Sigmoid colon (tissue), 4 donors: Measurements from ENCODE around the gene ZBED2.

Experiments used
- EP300 ChIP-seq, 4 donors: sonication (generic); formaldehyde crosslinking; IDR thresholded peaks; one replicate each; pipeline ENCODE4 v1.6.1; 2017; ENCODE audit warnings: antibody characterized with exemption in 4 of 4
- POLR2A ChIP-seq, 2 donors: fragments of 450-650 bp; IDR thresholded peaks; one replicate each; pipeline ENCODE4 v1.6.1; 2016; ENCODE audit warnings: antibody characterized with exemption in 2 of 2, mild to moderate bottlenecking in 2 of 2, moderate library complexity in 2 of 2
- TF ChIP-seq, protein P1 (sequence below), 4 experiments: fragments of 450-650 bp in 3 of 4; fragments of 200-600 bp in 1 of 4; IDR thresholded peaks; one replicate each; pipeline ENCODE4 v1.5.1; 2016 to 2019; ENCODE audit warnings: antibody characterized with exemption in 4 of 4, mild to moderate bottlenecking in 3 of 4, moderate library complexity in 2 of 4

DNA sequence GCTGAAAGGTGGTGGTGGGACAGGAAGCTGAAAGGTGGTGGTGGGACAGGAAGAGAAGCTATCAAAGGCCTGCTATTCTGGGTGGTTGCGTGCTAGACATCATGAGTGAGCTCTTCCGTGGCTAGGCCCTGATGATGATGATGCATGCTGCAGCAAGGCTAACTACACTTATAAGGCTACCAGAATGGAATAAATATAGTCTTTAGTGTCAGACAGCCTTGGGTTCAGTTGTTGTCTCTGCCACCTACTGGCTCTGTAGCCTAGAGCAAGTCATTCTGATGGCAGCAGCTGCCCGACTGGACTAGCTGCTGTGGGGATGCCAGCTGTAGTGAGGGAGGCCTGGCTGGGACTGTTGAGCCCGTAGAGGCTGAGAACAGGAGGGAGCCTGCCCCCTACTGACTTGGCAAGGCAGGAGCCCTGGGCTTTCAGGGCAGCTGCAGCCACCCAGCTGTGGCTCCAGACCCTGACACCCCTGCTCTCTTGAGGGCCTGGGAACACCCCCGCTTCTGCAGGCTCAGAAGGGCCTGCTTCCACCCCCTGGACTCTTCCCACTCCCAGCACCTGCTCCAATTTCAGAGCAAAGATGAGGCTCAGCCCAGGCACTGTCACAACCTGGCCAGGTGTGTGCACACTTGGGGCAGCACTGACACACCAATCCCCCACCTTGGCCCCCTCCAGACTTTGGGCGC, 21.4 kb upstream of the ZBED2 start:
- TF ChIP-seq, protein P1, sequence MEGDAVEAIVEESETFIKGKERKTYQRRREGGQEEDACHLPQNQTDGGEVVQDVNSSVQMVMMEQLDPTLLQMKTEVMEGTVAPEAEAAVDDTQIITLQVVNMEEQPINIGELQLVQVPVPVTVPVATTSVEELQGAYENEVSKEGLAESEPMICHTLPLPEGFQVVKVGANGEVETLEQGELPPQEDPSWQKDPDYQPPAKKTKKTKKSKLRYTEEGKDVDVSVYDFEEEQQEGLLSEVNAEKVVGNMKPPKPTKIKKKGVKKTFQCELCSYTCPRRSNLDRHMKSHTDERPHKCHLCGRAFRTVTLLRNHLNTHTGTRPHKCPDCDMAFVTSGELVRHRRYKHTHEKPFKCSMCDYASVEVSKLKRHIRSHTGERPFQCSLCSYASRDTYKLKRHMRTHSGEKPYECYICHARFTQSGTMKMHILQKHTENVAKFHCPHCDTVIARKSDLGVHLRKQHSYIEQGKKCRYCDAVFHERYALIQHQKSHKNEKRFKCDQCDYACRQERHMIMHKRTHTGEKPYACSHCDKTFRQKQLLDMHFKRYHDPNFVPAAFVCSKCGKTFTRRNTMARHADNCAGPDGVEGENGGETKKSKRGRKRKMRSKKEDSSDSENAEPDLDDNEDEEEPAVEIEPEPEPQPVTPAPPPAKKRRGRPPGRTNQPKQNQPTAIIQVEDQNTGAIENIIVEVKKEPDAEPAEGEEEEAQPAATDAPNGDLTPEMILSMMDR (IDR thresholded peaks at IDR 0.05) = no peak
- TF ChIP-seq EP300 (IDR thresholded peaks at IDR 0.05) (no peak), POLR2A (IDR thresholded peaks at IDR 0.05) (no peak)
